ENCODE measurements around the gene ATIC. TPM values are rescaled to one million over a fixed set of nuclear protein-coding genes. Genes with fewer than 3 reads are reported as not detected.

The ATIC gene
- total RNA-seq, 1 experiment from 2014 or later, result 25.4 TPM

DNA sequence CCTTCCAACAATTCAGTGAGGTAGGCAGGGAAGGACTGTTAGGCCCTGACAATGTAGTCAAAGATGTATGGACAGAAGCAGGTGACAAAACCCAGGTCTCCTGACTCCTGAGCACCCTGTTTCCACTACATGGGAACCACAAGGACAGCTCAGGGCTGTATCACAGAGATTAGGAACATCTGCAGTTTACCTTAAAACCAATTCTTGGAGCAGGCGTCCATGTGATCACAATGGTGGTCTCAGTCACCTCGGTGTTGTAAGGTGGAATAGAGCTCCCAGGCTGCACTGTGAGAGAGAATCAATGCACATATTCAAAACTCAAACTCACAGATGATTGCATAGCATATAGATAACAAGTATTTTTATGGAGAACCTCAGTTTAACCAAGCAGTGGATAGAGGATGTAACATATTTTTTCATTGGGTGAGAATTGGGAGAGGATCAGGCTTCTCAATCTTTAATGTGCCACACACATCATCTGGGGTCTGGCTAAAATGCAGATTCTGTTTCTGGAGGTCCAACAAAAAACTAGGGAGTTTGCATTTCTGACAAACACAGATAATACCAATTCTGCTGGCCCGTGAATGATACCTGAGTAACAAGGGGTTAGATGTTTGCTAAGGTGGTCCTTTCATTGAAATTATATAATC, 87.3 kb downstream of the ATIC start:
- no peak for DNase-seq (ENCODE audit: low read depth)

Other genes starting within 250 kb of the ATIC start
- 0.07 TPM in 1 of 2 replicates, not detected in the other for gene ABCA12, start 173.4 kb upstream of the ATIC start, total RNA-seq (2014; rRNA removed; shearing (Covaris generic))
- 610 and 990 TPM in 2 replicates for gene FN1, start 124.0 kb downstream of the ATIC start, total RNA-seq (2014; rRNA removed; shearing (Covaris generic))

Measured in M059J (cell line).